MM.1S (cell line): ENCODE measurements around the gene CREB5.

Source experiments
- EZH2 ChIP-seq: fragments of 300-600 bp; sonication (generic); optimal IDR thresholded peaks from 2 replicates; pipeline ENCODE3; 2017; ENCODE audit warnings: low read depth, mild to moderate bottlenecking, antibody characterized with exemption, low read length, mixed read lengths
- EZH2phosphoT487 ChIP-seq: fragments of 300-600 bp; sonication (generic); IDR thresholded peaks from 2 replicates; pipeline ENCODE4 v1.6.1; 2018; ENCODE audit warnings: antibody characterized with exemption, low read length
- TF ChIP-seq, protein P1 (sequence below): fragments of 300-600 bp; sonication (generic); IDR thresholded peaks from 2 replicates; pipeline ENCODE4 v1.5.1; 2016; ENCODE audit warnings: antibody characterized with exemption, low read length, mixed read lengths

DNA sequence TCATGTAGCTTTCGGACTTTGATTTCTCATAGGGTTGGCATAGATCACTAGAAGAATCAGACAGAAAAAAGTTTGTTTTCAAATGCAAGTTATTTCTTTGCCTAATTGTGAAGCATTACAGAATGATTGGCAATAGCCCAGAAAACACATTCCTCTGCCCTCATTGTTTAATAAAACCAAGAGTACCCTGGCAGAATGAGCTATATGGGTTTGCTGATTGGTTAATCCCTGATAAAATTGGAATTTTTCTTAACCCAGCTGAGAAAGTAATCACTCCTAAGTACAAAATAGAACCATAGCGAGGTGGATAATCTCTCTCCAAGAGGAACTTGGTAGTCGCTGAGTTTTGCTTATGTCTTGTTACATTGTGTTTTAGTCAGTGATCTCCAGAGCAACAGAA is 30.9 kb upstream of the CREB5 start:
- TF ChIP-seq, protein P1, sequence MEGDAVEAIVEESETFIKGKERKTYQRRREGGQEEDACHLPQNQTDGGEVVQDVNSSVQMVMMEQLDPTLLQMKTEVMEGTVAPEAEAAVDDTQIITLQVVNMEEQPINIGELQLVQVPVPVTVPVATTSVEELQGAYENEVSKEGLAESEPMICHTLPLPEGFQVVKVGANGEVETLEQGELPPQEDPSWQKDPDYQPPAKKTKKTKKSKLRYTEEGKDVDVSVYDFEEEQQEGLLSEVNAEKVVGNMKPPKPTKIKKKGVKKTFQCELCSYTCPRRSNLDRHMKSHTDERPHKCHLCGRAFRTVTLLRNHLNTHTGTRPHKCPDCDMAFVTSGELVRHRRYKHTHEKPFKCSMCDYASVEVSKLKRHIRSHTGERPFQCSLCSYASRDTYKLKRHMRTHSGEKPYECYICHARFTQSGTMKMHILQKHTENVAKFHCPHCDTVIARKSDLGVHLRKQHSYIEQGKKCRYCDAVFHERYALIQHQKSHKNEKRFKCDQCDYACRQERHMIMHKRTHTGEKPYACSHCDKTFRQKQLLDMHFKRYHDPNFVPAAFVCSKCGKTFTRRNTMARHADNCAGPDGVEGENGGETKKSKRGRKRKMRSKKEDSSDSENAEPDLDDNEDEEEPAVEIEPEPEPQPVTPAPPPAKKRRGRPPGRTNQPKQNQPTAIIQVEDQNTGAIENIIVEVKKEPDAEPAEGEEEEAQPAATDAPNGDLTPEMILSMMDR = no peak
- TF ChIP-seq EZH2 = no peak
- no peak for TF ChIP-seq EZH2phosphoT487
